ENCODE data around the gene ABCA1.

ABCA1 gene

GRCh38 chr9:104876587-104876986, 51.4 kb downstream of the ABCA1 start:
- no peak overlapping the region for H3K4me3 ChIP-seq (ENCODE audit: low read depth, low read length)
- TF ChIP-seq CTCF (IDR thresholded peaks at IDR 0.05; ENCODE audit: low read depth, low read length), result no peak
- peaks cover 4% of the 10 kb centered on the region for H3K9me3 ChIP-seq (ENCODE audit: severe bottlenecking)
- DNase-seq, result no peak
- H3K36me3 ChIP-seq, result no peaks in the 10 kb centered on the region
- no peaks in the 10 kb centered on the region for H3K27me3 ChIP-seq (ENCODE audit: insufficient read depth, low read depth, severe bottlenecking)
- no peak overlapping the region for H3K27ac ChIP-seq

GRCh38 chr9:104875897-104876296, 52.1 kb downstream of the ABCA1 start:
- H3K27ac ChIP-seq, result no peak overlapping the region
- no peaks in the 10 kb centered on the region for H3K27me3 ChIP-seq (ENCODE audit: insufficient read depth, low read depth, severe bottlenecking)
- no peak overlapping the region for H3K4me3 ChIP-seq (ENCODE audit: low read depth, low read length)
- TF ChIP-seq CTCF (IDR thresholded peaks at IDR 0.05; ENCODE audit: low read depth, low read length), result no peak
- H3K36me3 ChIP-seq, result no peaks in the 10 kb centered on the region
- DNase-seq, result no peak
- peaks cover 4% of the 10 kb centered on the region for H3K9me3 ChIP-seq (ENCODE audit: severe bottlenecking)

- H3K4me3 ChIP-seq (ENCODE audit: low read depth, low read length), result no peak overlapping the region
- TF ChIP-seq CTCF (IDR thresholded peaks at IDR 0.05; ENCODE audit: low read depth, low read length), result no peak
- no peak for DNase-seq
- H3K27me3 ChIP-seq (ENCODE audit: insufficient read depth, low read depth, severe bottlenecking), result no peaks in the 10 kb centered on the region
- no peak overlapping the region for H3K27ac ChIP-seq
- H3K9me3 ChIP-seq (ENCODE audit: severe bottlenecking), result peaks cover 4% of the 10 kb centered on the region
- H3K36me3 ChIP-seq, result no peaks in the 10 kb centered on the region
Observed at GRCh38 chr9:104875320-104875719, 52.6 kb downstream of the ABCA1 start.

GRCh38 chr9:104873489-104873850, 54.5 kb downstream of the ABCA1 start:
- Histone ChIP-seq H3K27ac (no peak overlapping the region), H3K36me3 (no peaks in the 10 kb centered on the region), H3K4me3 (ENCODE audit: low read depth, low read length) (no peak overlapping the region), H3K27me3 (ENCODE audit: insufficient read depth, low read depth, severe bottlenecking) (no peaks in the 10 kb centered on the region), H3K9me3 (ENCODE audit: severe bottlenecking) (peaks cover 4% of the 10 kb centered on the region)
- DNase-seq, result no peak
- no peak for TF ChIP-seq CTCF (IDR thresholded peaks at IDR 0.05; ENCODE audit: low read depth, low read length)

GRCh38 chr9:104872656-104873488, 55.1 kb downstream of the ABCA1 start:
- no peak overlapping the region for H3K27ac ChIP-seq
- no peaks in the 10 kb centered on the region for H3K36me3 ChIP-seq

More at GRCh38 chr9:104872656-104873488, 55.1 kb downstream of the ABCA1 start:
- no peaks in the 10 kb centered on the region for H3K27me3 ChIP-seq (ENCODE audit: insufficient read depth, low read depth, severe bottlenecking)
- TF ChIP-seq CTCF (IDR thresholded peaks at IDR 0.05; ENCODE audit: low read depth, low read length), result no peak
- DNase-seq, result no peak
- H3K9me3 ChIP-seq (ENCODE audit: severe bottlenecking), result peaks cover 4% of the 10 kb centered on the region
- no peak overlapping the region for H3K4me3 ChIP-seq (ENCODE audit: low read depth, low read length)

Data from WERI-Rb-1 (cell line).